OCI-LY3 (cell line): ENCODE data around the gene HPS3.

Source experiments
- H2AFZ ChIP-seq: fragments of 200-600, 300-600 bp; shearing (Covaris generic); 2 replicates; pipeline ENCODE4 v1.6.0; 2014; ENCODE audit warnings: antibody characterized with exemption, low read depth, low read length
- H3K27ac ChIP-seq: fragments of 200-600, 300-600 bp; sonication (generic); 2 replicates; pipeline ENCODE4 v1.5.1; 2014; ENCODE audit warnings: mild to moderate bottlenecking, low read length, moderate library complexity, mixed read lengths
- H3K27me3 ChIP-seq: fragments of 200-600, 300-600 bp; sonication (generic); 2 replicates; pipeline ENCODE4 v1.6.1; 2014; ENCODE audit warnings: low read depth, low read length, mixed read lengths
- H3K36me3 ChIP-seq: fragments of 200-600, 300-600 bp; sonication (generic); replicated peaks from 2 replicates; pipeline ENCODE3; 2014; ENCODE audit warnings: low read depth, low read length, mixed read lengths
- H3K4me1 ChIP-seq: fragments of 300-600, 200-600 bp; sonication (generic); 2 replicates; pipeline ENCODE4 v1.6.1; 2014; ENCODE audit warnings: low read length, mixed read lengths
- H3K4me2 ChIP-seq: fragments of 200-600, 300-600 bp; sonication (generic); 2 replicates; pipeline ENCODE4 v1.6.1; 2014; ENCODE audit warnings: low read length, mixed read lengths
- H3K4me3 ChIP-seq: fragments of 300-600, 200-600 bp; sonication (generic); 2 replicates; pipeline ENCODE4 v1.5.1; 2014; ENCODE audit warnings: antibody characterized with exemption, mild to moderate bottlenecking, low read length, moderate library complexity
- H3K79me2 ChIP-seq: fragments of 300-600, 200-600 bp; shearing (Covaris generic); 2 replicates; pipeline ENCODE4 v1.6.1; 2014; ENCODE audit warnings: mild to moderate bottlenecking, low read length, mixed read lengths
- H3K9ac ChIP-seq: fragments of 300-600, 200-600 bp; shearing (Covaris generic); 2 replicates; pipeline ENCODE4 v1.6.0; 2014; ENCODE audit warnings: mild to moderate bottlenecking, low read length, moderate library complexity
- H3K9me3 ChIP-seq: fragments of 200-600, 300-600 bp; shearing (Covaris generic); 2 replicates; pipeline ENCODE4 v1.6.1; 2014; ENCODE audit warnings: low read length, mixed read lengths; ENCODE audit not compliant: insufficient read depth
- H4K20me1 ChIP-seq: fragments of 200-600, 300-600 bp; sonication (generic); 2 replicates; pipeline ENCODE4 v1.6.1; 2016; ENCODE audit warnings: low read length, mixed read lengths; ENCODE audit not compliant: insufficient read depth
- CTCF ChIP-seq: fragments of 200-600, 300-600 bp; sonication (generic); IDR thresholded peaks from 2 replicates; pipeline ENCODE4 v1.5.1; 2014; ENCODE audit warnings: antibody characterized with exemption, low read length, low read depth
- EZH2phosphoT487 ChIP-seq: fragments of 200-600 bp; shearing (Covaris generic); IDR thresholded peaks from 2 replicates; pipeline ENCODE4 v1.6.1; 2018; ENCODE audit warnings: antibody characterized with exemption, mixed run types, low read depth

HPS3 gene

GRCh38 chr3:149089395-149089794, 40.0 kb upstream of the HPS3 start:
- Histone ChIP-seq H3K36me3 (no peaks in the 10 kb centered on the region), H3K4me2 (peak overlapping the region; percentile 45), H3K4me1 (peaks cover 50% of the 10 kb centered on the region), H3K79me2 (peaks cover 6% of the 10 kb centered on the region; the same call in 1 of the 2 replicates), H3K27ac (no peak overlapping the region), H3K9me3 (no peaks in the 10 kb centered on the region), H4K20me1 (no peaks in the 10 kb centered on the region), H3K4me3 (peak overlapping the region; percentile 9; the same call in 1 of the 2 replicates), H3K9ac (no peak overlapping the region), H2AFZ (no peak overlapping the region), H3K27me3 (peaks cover 5% of the 10 kb centered on the region; the same call in 1 of the 2 replicates)
- no peak for TF ChIP-seq EZH2phosphoT487
- no peak for TF ChIP-seq CTCF

GRCh38 chr3:149090461-149090860, 39.0 kb upstream of the HPS3 start:
- TF ChIP-seq EZH2phosphoT487 (no peak), CTCF (no peak)
- Histone ChIP-seq H3K27ac (peak overlapping the region; percentile 76), H3K4me1 (peaks cover 53% of the 10 kb centered on the region), H3K4me2 (peak overlapping the region; percentile 79), H2AFZ (no peak overlapping the region), H3K4me3 (peak overlapping the region; percentile 39), H3K36me3 (no peaks in the 10 kb centered on the region), H3K27me3 (peaks cover 5% of the 10 kb centered on the region; the same call in 1 of the 2 replicates), H4K20me1 (no peaks in the 10 kb centered on the region), H3K9ac (no peak overlapping the region), H3K79me2 (peaks cover 2% of the 10 kb centered on the region; the same call in 1 of the 2 replicates), H3K9me3 (no peaks in the 10 kb centered on the region)

GRCh38 chr3:149090907-149091306, 38.5 kb upstream of the HPS3 start:
- H3K27me3 ChIP-seq = peaks cover 5% of the 10 kb centered on the region; the same call in 1 of the 2 replicates
- no peaks in the 10 kb centered on the region for H4K20me1 ChIP-seq
- H3K9me3 ChIP-seq = no peaks in the 10 kb centered on the region
- H3K79me2 ChIP-seq = no peaks in the 10 kb centered on the region; the same call in 1 of the 2 replicates
- no peak overlapping the region for H3K9ac ChIP-seq
- peak overlapping the region; percentile 39 for H3K4me3 ChIP-seq
- no peaks in the 10 kb centered on the region for H3K36me3 ChIP-seq
- peak overlapping the region; percentile 79 for H3K4me2 ChIP-seq
- H3K27ac ChIP-seq = peak overlapping the region; percentile 76
- no peak overlapping the region for H2AFZ ChIP-seq
- TF ChIP-seq EZH2phosphoT487 = no peak
- no peak for TF ChIP-seq CTCF
- peaks cover 55% of the 10 kb centered on the region for H3K4me1 ChIP-seq

- Histone ChIP-seq H3K27me3 (peaks cover 5% of the 10 kb centered on the region; the same call in 1 of the 2 replicates), H3K4me3 (no peak overlapping the region), H3K27ac (no peak overlapping the region), H3K4me2 (no peak overlapping the region), H3K36me3 (no peaks in the 10 kb centered on the region), H3K4me1 (peaks cover 55% of the 10 kb centered on the region), H3K9ac (no peak overlapping the region), H4K20me1 (no peaks in the 10 kb centered on the region), H3K79me2 (no peaks in the 10 kb centered on the region), H3K9me3 (no peaks in the 10 kb centered on the region), H2AFZ (no peak overlapping the region)
- TF ChIP-seq CTCF = no peak
- TF ChIP-seq EZH2phosphoT487 = no peak
These were observed 37.5 kb upstream of the HPS3 start for GRCh38 chr3:149091983-149092382.
